NCI-H128 (cell line): ENCODE results near the gene UBE2G1.
"Not testable (repeated sequence)": the region's sequence is repeated elsewhere in the genome, so short reads cannot be mapped to it uniquely, and the experiment has no call there.

Experiments used
- DNase-seq: peaks from one replicate; lab custom pipeline; 2025; ENCODE audit not compliant: unreplicated experiment; lab: John Stamatoyannopoulos, UW

The UBE2G1 gene

GRCh38 chr17:4375796-4376440 lies 9.4 kb upstream of the UBE2G1 start:
- DNase-seq, result not testable (repeated sequence)

- no peak for DNase-seq
These were observed 8.7 kb upstream of the UBE2G1 start for GRCh38 chr17:4375039-4375748.

- no peak for DNase-seq
These were observed 3.2 kb upstream of the UBE2G1 start for GRCh38 chr17:4369557-4370230.

GRCh38 chr17:4368341-4368740 lies 1.9 kb upstream of the UBE2G1 start:
- no peak for DNase-seq

- not testable (repeated sequence) for DNase-seq
These were observed 702 bp upstream of the UBE2G1 start for GRCh38 chr17:4367177-4367576.

GRCh38 chr17:4365628-4366326 lies 698 bp downstream of the UBE2G1 start:
- no peak for DNase-seq

- DNase-seq, result peak; percentile 56
These were observed 1.3 kb downstream of the UBE2G1 start for GRCh38 chr17:4365103-4365627.

- DNase-seq, result no peak
These were observed 1.8 kb downstream of the UBE2G1 start for GRCh38 chr17:4364622-4365041.

GRCh38 chr17:4362141-4362540 lies 4.3 kb downstream of the UBE2G1 start:
- DNase-seq, result no peak

- DNase-seq, result no peak
These were observed 8.3 kb downstream of the UBE2G1 start for GRCh38 chr17:4358154-4358553.

GRCh38 chr17:4357671-4358070 lies 8.8 kb downstream of the UBE2G1 start:
- DNase-seq, result no peak

GRCh38 chr17:4357030-4357628 lies 9.3 kb downstream of the UBE2G1 start:
- DNase-seq, result no peak

- no peak for DNase-seq
These were observed 11.5 kb downstream of the UBE2G1 start for GRCh38 chr17:4354862-4355514.

- DNase-seq, result no peak
These were observed 12.3 kb downstream of the UBE2G1 start for GRCh38 chr17:4354206-4354605.

- not testable (repeated sequence) for DNase-seq
These were observed 16.3 kb downstream of the UBE2G1 start for GRCh38 chr17:4350214-4350613.

- no peak for DNase-seq
These were observed 20.8 kb downstream of the UBE2G1 start for GRCh38 chr17:4345581-4346252.

- no peak for DNase-seq
These were observed 21.5 kb downstream of the UBE2G1 start for GRCh38 chr17:4344926-4345325.

- DNase-seq, result no peak
These were observed 23.9 kb downstream of the UBE2G1 start for GRCh38 chr17:4342535-4342934.

- DNase-seq, result no peak
These were observed 24.9 kb downstream of the UBE2G1 start for GRCh38 chr17:4341616-4341977.
